Measurements from ENCODE around the gene APLP1.

DNA sequence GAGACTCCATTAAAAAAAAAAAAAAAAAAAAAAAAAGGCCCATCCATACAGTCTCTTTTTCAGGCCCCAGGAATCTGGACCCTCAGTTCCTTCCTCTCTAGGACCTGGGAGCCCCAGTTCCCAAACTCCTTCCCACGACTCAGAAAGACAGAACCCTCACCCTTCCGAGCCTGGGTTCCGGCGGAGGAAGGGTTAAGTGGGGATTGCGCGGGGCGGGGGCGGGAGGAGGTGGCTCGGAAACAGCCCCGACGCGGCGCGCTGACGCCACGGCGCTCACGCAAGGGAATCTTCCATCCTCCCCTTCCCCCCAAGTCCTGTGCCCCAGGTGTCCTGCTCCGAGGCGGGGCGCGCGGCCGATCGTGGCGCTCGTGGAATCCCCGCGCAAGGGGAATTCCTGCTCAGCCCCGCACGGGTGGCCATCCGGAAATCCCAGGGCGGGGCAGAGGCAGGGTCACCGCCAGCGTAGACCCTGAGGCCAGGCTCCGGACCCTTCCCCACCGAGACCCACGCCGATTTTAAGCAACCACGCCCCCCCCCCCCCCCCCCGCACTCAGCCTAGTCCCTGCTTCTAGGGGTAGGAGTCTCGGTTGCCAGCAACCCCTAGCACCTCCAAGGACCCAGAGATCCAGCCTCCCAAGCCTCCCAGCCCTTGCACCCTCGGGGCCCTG lies 31.3 kb downstream of the APLP1 start:
- TF ChIP-seq, protein P1, sequence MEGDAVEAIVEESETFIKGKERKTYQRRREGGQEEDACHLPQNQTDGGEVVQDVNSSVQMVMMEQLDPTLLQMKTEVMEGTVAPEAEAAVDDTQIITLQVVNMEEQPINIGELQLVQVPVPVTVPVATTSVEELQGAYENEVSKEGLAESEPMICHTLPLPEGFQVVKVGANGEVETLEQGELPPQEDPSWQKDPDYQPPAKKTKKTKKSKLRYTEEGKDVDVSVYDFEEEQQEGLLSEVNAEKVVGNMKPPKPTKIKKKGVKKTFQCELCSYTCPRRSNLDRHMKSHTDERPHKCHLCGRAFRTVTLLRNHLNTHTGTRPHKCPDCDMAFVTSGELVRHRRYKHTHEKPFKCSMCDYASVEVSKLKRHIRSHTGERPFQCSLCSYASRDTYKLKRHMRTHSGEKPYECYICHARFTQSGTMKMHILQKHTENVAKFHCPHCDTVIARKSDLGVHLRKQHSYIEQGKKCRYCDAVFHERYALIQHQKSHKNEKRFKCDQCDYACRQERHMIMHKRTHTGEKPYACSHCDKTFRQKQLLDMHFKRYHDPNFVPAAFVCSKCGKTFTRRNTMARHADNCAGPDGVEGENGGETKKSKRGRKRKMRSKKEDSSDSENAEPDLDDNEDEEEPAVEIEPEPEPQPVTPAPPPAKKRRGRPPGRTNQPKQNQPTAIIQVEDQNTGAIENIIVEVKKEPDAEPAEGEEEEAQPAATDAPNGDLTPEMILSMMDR (IDR thresholded peaks at IDR 0.05), result no peak
- TF ChIP-seq, protein P2, sequence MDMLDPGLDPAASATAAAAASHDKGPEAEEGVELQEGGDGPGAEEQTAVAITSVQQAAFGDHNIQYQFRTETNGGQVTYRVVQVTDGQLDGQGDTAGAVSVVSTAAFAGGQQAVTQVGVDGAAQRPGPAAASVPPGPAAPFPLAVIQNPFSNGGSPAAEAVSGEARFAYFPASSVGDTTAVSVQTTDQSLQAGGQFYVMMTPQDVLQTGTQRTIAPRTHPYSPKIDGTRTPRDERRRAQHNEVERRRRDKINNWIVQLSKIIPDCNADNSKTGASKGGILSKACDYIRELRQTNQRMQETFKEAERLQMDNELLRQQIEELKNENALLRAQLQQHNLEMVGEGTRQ (CRISPR knock-in tag; IDR thresholded peaks at IDR 0.05), result no peak
- no peak for TF ChIP-seq ATF1 (CRISPR knock-in tag; IDR thresholded peaks at IDR 0.05)

All from WTC11 (cell line).